Measurements from ENCODE around the gene MADD.

DNA sequence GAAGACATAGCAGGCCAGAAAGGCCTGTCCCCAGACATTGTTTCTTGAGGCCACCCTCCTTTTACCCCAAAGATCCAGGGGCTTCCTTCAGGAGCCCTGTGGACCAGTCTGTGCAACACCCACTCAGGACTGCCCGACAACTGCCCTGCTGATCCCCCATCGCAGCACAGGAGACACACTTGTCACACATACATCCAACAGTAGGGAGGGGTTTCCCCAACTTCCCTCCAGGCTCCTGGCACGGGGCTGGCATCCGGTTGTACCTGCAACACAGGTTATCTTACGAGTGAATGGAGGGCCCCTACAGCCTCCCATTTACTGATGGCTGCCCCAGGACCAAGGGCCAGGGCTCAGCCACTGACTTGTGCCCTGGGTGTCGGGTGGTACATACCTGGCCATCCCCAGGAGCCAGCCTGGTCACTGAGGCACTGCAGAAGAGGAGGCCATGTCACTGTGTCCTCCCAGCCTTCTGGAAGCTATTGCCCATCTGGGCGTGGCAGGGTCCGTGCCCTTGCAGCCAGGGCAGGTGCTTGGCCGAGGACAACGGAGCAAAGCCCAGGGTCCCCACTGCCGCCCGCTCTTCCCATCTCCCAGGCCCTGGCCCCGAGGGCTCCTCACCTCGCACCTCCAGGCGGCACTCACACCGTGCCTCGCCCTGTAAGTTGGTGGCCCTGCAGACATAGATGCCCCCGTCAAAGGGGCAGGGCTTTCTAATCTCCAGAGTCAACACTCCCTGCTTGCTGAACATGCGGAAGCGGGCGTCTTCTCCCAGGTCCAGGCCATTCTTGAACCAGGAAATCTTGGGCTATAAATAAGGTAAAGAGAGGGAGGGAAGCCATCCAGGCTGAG is 61.7 kb downstream of the MADD start:
- TF ChIP-seq POLR2A (IDR thresholded peaks at IDR 0.05) (no peak), CTCF (IDR thresholded peaks at IDR 0.05) (no peak)
